ENCODE results near the gene BRF1. TPM values are rescaled to one million over a fixed set of nuclear protein-coding genes. Genes with fewer than 3 reads are reported as not detected.

Gene BRF1
- total RNA-seq, 1 experiment from 2014 or later = 26.4 TPM

DNA sequence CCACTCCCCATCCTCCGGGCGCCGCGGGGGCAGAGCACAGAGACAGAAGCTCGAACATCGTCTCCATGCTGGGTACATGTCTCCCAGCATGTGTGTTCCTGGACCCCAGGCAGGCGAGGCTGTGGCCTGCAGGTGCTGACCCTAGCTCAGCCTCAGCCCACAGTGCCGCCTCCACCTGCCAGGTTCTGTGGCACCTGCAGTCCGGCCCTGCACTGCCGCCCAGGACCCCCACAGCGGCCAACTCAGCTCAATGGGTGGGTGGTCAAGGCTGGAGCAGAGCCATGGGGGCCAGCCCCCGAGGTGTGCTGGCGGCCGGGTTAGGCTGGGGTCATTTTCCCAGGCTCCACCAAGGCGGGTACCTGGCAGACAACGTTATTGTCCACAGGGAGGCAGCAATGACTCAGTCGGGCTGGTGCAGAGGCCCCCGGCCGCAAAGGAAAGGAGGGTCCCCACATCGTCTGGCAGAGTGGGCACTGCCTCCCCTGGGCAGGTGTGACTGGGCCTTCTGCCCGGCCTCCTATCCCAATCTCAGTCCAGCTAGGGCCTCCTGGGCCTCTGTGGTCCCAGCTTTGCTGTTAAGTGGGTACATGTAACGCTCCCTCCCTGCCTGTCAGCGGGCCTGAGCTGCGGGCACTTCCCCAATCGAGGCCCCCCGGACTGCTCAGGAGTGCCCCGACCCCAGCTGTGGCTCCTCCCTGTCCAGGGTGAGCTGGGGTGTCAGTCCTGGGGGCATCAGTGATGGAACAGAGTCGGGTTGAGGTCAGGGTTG lies 99.5 kb downstream of the BRF1 start (continued):
- TF ChIP-seq, protein P1, sequence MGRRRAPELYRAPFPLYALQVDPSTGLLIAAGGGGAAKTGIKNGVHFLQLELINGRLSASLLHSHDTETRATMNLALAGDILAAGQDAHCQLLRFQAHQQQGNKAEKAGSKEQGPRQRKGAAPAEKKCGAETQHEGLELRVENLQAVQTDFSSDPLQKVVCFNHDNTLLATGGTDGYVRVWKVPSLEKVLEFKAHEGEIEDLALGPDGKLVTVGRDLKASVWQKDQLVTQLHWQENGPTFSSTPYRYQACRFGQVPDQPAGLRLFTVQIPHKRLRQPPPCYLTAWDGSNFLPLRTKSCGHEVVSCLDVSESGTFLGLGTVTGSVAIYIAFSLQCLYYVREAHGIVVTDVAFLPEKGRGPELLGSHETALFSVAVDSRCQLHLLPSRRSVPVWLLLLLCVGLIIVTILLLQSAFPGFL (CRISPR knock-in tag; IDR thresholded peaks at IDR 0.05; ENCODE audit: borderline replicate concordance) = no peak
- TF ChIP-seq RELA (CRISPR knock-in tag; IDR thresholded peaks at IDR 0.05; ENCODE audit: borderline replicate concordance) (no peak), ZNF416 (CRISPR knock-in tag; IDR thresholded peaks at IDR 0.05) (no peak), NR1H2 (CRISPR knock-in tag; IDR thresholded peaks at IDR 0.05) (no peak), NR3C1 (CRISPR knock-in tag; conservative IDR thresholded peaks at IDR 0.05; ENCODE audit: low read depth) (no peak), FOXJ3 (CRISPR knock-in tag; IDR thresholded peaks at IDR 0.05; ENCODE audit: borderline replicate concordance) (no peak), TEAD4 (CRISPR knock-in tag; IDR thresholded peaks at IDR 0.05) (no peak)
- TF ChIP-seq, protein P2, sequence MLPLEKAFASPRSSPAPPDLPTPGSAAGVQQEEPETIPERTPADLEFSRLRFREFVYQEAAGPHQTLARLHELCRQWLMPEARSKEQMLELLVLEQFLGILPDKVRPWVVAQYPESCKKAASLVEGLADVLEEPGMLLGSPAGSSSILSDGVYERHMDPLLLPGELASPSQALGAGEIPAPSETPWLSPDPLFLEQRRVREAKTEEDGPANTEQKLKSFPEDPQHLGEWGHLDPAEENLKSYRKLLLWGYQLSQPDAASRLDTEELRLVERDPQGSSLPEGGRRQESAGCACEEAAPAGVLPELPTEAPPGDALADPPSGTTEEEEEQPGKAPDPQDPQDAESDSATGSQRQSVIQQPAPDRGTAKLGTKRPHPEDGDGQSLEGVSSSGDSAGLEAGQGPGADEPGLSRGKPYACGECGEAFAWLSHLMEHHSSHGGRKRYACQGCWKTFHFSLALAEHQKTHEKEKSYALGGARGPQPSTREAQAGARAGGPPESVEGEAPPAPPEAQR (CRISPR knock-in tag; IDR thresholded peaks at IDR 0.05) = no peak
- TF ChIP-seq, protein P3, sequence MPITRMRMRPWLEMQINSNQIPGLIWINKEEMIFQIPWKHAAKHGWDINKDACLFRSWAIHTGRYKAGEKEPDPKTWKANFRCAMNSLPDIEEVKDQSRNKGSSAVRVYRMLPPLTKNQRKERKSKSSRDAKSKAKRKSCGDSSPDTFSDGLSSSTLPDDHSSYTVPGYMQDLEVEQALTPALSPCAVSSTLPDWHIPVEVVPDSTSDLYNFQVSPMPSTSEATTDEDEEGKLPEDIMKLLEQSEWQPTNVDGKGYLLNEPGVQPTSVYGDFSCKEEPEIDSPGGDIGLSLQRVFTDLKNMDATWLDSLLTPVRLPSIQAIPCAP (CRISPR knock-in tag; IDR thresholded peaks at IDR 0.05) = no peak

DNA sequence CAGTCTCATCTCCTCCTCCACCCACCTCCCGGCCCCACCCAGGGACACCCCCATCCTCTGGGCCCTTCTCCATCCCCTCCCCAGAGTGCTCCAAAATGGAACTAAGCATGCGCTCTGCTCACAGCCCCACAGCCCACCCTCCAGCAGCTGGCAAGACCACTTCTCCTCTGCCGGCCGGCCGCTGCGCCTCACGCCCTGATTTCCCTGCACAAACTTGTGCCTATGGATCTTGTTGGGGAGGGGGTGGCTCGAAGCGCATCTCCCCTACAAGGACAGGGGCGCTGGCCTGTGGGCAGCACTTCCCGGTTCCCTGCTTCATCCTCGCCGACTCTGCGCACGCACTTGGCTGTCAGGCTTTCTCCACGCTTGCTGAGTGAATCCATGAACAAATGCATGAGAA lies 100.2 kb downstream of the BRF1 start:
- ATAC-seq = no peak
- ChIA-PET CTCF (interaction anchor here (0.7 to 3.3 kb wide), 14 partner anchors 9 to 189 kb away, joined by 3 to 33 read pairs (median 5); partner anchors contain the start of gene JAG2), POLR2A (no interaction called here)
- H3K27me3 Mint-ChIP-seq (ENCODE audit: low read depth) = peaks cover 20% of the 10 kb centered on the region
- H3K9me3 Mint-ChIP-seq = no peaks in the 10 kb centered on the region
- peaks cover 3% of the 10 kb centered on the region; the same call in 1 of the 2 replicates for H3K4me1 Mint-ChIP-seq
- no peaks in the 10 kb centered on the region for H3K36me3 Mint-ChIP-seq
- no peak overlapping the region for H3K4me3 Mint-ChIP-seq
- no peak for DNase-seq (ENCODE audit: low spot score)
- no peak overlapping the region for H3K27ac Mint-ChIP-seq
- TF ChIP-seq SP1 (CRISPR knock-in tag; conservative IDR thresholded peaks at IDR 0.05) (no peak), SMAD3 (CRISPR knock-in tag; IDR thresholded peaks at IDR 0.05; ENCODE audit: borderline replicate concordance) (no peak), NFYB (CRISPR knock-in tag; conservative IDR thresholded peaks at IDR 0.05; ENCODE audit: low read depth) (no peak), MXD4 (CRISPR knock-in tag; IDR thresholded peaks at IDR 0.05; ENCODE audit: borderline replicate concordance) (no peak), GABPB1 (CRISPR knock-in tag; IDR thresholded peaks at IDR 0.05) (no peak), SOX15 (CRISPR knock-in tag; IDR thresholded peaks at IDR 0.05) (no peak), ZNF423 (CRISPR knock-in tag; IDR thresholded peaks at IDR 0.05) (no peak), FOXP1 (CRISPR knock-in tag; IDR thresholded peaks at IDR 0.05; ENCODE audit: borderline replicate concordance) (no peak), ZNF396 (CRISPR knock-in tag; IDR thresholded peaks at IDR 0.05; ENCODE audit: borderline replicate concordance) (no peak), ZNF263 (CRISPR knock-in tag; IDR thresholded peaks at IDR 0.05; ENCODE audit: low read depth) (no peak), RORB (CRISPR knock-in tag; IDR thresholded peaks at IDR 0.05) (no peak), GTF2I (CRISPR knock-in tag; conservative IDR thresholded peaks at IDR 0.05) (no peak), JAZF1 (CRISPR knock-in tag; IDR thresholded peaks at IDR 0.05) (no peak)
- TF ChIP-seq, protein P4, sequence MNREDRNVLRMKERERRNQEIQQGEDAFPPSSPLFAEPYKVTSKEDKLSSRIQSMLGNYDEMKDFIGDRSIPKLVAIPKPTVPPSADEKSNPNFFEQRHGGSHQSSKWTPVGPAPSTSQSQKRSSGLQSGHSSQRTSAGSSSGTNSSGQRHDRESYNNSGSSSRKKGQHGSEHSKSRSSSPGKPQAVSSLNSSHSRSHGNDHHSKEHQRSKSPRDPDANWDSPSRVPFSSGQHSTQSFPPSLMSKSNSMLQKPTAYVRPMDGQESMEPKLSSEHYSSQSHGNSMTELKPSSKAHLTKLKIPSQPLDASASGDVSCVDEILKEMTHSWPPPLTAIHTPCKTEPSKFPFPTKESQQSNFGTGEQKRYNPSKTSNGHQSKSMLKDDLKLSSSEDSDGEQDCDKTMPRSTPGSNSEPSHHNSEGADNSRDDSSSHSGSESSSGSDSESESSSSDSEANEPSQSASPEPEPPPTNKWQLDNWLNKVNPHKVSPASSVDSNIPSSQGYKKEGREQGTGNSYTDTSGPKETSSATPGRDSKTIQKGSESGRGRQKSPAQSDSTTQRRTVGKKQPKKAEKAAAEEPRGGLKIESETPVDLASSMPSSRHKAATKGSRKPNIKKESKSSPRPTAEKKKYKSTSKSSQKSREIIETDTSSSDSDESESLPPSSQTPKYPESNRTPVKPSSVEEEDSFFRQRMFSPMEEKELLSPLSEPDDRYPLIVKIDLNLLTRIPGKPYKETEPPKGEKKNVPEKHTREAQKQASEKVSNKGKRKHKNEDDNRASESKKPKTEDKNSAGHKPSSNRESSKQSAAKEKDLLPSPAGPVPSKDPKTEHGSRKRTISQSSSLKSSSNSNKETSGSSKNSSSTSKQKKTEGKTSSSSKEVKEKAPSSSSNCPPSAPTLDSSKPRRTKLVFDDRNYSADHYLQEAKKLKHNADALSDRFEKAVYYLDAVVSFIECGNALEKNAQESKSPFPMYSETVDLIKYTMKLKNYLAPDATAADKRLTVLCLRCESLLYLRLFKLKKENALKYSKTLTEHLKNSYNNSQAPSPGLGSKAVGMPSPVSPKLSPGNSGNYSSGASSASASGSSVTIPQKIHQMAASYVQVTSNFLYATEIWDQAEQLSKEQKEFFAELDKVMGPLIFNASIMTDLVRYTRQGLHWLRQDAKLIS (CRISPR knock-in tag; IDR thresholded peaks at IDR 0.05; ENCODE audit: borderline replicate concordance) = no peak
- TF ChIP-seq, protein P5, sequence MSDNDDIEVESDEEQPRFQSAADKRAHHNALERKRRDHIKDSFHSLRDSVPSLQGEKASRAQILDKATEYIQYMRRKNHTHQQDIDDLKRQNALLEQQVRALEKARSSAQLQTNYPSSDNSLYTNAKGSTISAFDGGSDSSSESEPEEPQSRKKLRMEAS (CRISPR knock-in tag; IDR thresholded peaks at IDR 0.05) = no peak
- TF ChIP-seq, protein P6, sequence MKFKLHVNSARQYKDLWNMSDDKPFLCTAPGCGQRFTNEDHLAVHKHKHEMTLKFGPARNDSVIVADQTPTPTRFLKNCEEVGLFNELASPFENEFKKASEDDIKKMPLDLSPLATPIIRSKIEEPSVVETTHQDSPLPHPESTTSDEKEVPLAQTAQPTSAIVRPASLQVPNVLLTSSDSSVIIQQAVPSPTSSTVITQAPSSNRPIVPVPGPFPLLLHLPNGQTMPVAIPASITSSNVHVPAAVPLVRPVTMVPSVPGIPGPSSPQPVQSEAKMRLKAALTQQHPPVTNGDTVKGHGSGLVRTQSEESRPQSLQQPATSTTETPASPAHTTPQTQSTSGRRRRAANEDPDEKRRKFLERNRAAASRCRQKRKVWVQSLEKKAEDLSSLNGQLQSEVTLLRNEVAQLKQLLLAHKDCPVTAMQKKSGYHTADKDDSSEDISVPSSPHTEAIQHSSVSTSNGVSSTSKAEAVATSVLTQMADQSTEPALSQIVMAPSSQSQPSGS (CRISPR knock-in tag; IDR thresholded peaks at IDR 0.05; ENCODE audit: borderline replicate concordance, low read depth) = no peak
- TF ChIP-seq, protein P7, sequence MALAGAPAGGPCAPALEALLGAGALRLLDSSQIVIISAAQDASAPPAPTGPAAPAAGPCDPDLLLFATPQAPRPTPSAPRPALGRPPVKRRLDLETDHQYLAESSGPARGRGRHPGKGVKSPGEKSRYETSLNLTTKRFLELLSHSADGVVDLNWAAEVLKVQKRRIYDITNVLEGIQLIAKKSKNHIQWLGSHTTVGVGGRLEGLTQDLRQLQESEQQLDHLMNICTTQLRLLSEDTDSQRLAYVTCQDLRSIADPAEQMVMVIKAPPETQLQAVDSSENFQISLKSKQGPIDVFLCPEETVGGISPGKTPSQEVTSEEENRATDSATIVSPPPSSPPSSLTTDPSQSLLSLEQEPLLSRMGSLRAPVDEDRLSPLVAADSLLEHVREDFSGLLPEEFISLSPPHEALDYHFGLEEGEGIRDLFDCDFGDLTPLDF (CRISPR knock-in tag; IDR thresholded peaks at IDR 0.05) = no peak

Data from WTC11 (cell line).